Ovary (tissue), 3 donors: ENCODE data around the gene PCDH15.

Source experiments
- EP300 ChIP-seq: sonication (generic); formaldehyde crosslinking; IDR thresholded peaks from one replicate; pipeline ENCODE4 v1.6.1; 2017; ENCODE audit warnings: antibody characterized with exemption
- POLR2A ChIP-seq: fragments of 450-650 bp; IDR thresholded peaks from one replicate; pipeline ENCODE4 v1.6.1; 2017; ENCODE audit warnings: antibody characterized with exemption, mild to moderate bottlenecking, moderate library complexity
- TF ChIP-seq, protein P1 (sequence below), 3 donors: fragments of 450-650 bp in 2 of 3; fragments of 200-600 bp in 1 of 3; IDR thresholded peaks; one replicate each; pipeline versions ENCODE4 v1.5.1 to v1.8.0; 2016 to 2022; ENCODE audit warnings: antibody characterized with exemption in 3 of 3, mild to moderate bottlenecking in 1 of 3
- donor health status: DM: no; HTN: no; CAD: no.

DNA sequence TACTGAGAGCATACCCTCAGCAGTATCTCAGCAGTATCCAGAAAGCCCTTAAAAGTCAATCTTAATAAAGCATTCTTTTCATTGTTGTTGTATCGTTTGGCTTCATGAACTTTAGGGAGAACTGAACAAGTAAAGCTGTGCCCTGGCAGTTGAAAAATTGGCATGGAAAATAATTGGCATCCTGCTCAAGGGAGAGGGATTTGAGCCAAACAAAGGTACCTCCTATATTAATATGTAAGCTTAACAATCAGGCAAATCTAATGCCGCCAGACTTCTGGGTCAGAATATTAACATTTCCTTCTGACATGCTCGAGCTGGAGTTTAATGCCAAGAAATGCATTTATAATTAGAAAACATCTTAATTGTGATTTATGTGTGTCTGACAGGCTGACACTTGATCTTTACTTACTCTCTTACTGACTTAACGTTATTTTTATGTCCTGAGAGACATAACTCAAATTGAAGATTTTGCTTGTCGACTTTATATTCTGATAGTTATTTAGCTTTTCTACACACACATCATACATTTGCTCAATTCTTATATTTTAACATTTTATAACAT is 42.1 kb upstream of the PCDH15 start:
- TF ChIP-seq, protein P1, sequence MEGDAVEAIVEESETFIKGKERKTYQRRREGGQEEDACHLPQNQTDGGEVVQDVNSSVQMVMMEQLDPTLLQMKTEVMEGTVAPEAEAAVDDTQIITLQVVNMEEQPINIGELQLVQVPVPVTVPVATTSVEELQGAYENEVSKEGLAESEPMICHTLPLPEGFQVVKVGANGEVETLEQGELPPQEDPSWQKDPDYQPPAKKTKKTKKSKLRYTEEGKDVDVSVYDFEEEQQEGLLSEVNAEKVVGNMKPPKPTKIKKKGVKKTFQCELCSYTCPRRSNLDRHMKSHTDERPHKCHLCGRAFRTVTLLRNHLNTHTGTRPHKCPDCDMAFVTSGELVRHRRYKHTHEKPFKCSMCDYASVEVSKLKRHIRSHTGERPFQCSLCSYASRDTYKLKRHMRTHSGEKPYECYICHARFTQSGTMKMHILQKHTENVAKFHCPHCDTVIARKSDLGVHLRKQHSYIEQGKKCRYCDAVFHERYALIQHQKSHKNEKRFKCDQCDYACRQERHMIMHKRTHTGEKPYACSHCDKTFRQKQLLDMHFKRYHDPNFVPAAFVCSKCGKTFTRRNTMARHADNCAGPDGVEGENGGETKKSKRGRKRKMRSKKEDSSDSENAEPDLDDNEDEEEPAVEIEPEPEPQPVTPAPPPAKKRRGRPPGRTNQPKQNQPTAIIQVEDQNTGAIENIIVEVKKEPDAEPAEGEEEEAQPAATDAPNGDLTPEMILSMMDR (IDR thresholded peaks at IDR 0.05), result no peak
- no peak for TF ChIP-seq POLR2A
- no peak for TF ChIP-seq EP300
